NCI-H2171 (cell line): ENCODE results near the gene CUX1.
"Not testable (repeated sequence)": the region's sequence is repeated elsewhere in the genome, so short reads cannot be mapped to it uniquely, and the experiment has no call there.

ENCODE experiments used
- DNase-seq: peaks from one replicate; lab custom pipeline; 2025; lab: John Stamatoyannopoulos, UW

Gene CUX1

GRCh38 chr7:102009628-102010027 lies 192.2 kb downstream of the CUX1 start:
- no peak for DNase-seq

GRCh38 chr7:102012112-102012830 lies 194.8 kb downstream of the CUX1 start:
- not testable (repeated sequence) for DNase-seq

- no peak for DNase-seq
Measured at GRCh38 chr7:102012941-102013461, 195.6 kb downstream of the CUX1 start.

GRCh38 chr7:102018876-102019275 lies 201.4 kb downstream of the CUX1 start:
- DNase-seq: no peak

- no peak for DNase-seq
Measured at GRCh38 chr7:102019461-102019860, 202.0 kb downstream of the CUX1 start.

- no peak for DNase-seq
Measured at GRCh38 chr7:102021841-102022618, 204.6 kb downstream of the CUX1 start.

- no peak for DNase-seq
Measured at GRCh38 chr7:102024005-102024768, 206.8 kb downstream of the CUX1 start.

GRCh38 chr7:102024769-102025391 lies 207.5 kb downstream of the CUX1 start:
- DNase-seq: no peak

GRCh38 chr7:102025777-102026176 lies 208.4 kb downstream of the CUX1 start:
- not testable (repeated sequence) for DNase-seq

- peak; percentile 23 for DNase-seq
Measured at GRCh38 chr7:102028206-102028826, 210.9 kb downstream of the CUX1 start.

GRCh38 chr7:102029616-102030015 lies 212.2 kb downstream of the CUX1 start:
- DNase-seq: no peak

- DNase-seq: no peak
Measured at GRCh38 chr7:102030696-102031095, 213.3 kb downstream of the CUX1 start.

- no peak for DNase-seq
Measured at GRCh38 chr7:102036958-102037357, 219.5 kb downstream of the CUX1 start.

GRCh38 chr7:102039706-102040105 lies 222.3 kb downstream of the CUX1 start:
- no peak for DNase-seq

GRCh38 chr7:102040569-102040968 lies 223.1 kb downstream of the CUX1 start:
- no peak for DNase-seq

GRCh38 chr7:102042016-102042656 lies 224.7 kb downstream of the CUX1 start:
- no peak for DNase-seq

GRCh38 chr7:102042796-102043195 lies 225.4 kb downstream of the CUX1 start:
- not testable (repeated sequence) for DNase-seq

- DNase-seq: no peak
Measured at GRCh38 chr7:102044641-102044983, 227.2 kb downstream of the CUX1 start.

GRCh38 chr7:102044984-102045673 lies 227.7 kb downstream of the CUX1 start:
- peak; percentile 76 for DNase-seq

GRCh38 chr7:102045681-102046372 lies 228.4 kb downstream of the CUX1 start:
- DNase-seq: no peak
